HG03469 (cell line): ENCODE results near the gene RALGAPA1.

Experiments
- ATAC-seq: cut with Tn5 transposase; IDR thresholded peaks from one replicate; pipeline ENCODE4 v1.9.1; 2021; ENCODE audit warnings: mild to moderate bottlenecking, moderate library complexity, moderate number of reproducible peaks; ENCODE audit not compliant: unreplicated experiment

RALGAPA1 gene

DNA sequence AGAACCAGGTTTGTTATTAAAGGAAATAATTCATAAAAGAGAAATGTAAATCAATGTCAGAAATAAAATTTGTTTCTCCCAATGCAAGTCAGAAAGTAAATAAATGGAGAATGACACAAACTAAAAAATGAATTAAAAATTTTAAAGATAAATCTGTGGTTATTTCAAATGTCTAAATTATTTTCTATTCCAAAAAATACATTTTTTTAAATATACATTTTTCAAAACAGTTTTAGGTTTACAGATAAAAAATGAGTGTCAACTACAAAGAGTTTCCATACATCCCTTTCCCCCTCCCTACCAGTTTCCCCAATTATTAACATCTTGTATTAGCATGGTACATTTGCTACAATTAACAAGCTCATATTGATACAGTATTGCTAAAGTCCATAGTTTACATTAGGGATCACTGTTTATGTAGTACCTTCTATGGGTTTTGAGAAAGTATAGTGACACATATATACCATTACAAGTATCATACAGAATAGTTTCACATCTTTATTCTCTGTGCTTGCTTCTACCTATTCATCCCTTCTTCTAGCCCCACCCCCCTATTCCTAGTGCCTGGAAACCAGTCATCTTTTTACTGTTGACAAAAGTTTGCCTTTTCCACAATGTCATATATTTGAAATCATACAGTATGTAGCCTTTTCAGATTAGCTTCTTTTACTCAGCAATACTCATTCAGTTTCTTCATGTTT lies 104.2 kb downstream of the RALGAPA1 start:
- ATAC-seq, result no peak

DNA sequence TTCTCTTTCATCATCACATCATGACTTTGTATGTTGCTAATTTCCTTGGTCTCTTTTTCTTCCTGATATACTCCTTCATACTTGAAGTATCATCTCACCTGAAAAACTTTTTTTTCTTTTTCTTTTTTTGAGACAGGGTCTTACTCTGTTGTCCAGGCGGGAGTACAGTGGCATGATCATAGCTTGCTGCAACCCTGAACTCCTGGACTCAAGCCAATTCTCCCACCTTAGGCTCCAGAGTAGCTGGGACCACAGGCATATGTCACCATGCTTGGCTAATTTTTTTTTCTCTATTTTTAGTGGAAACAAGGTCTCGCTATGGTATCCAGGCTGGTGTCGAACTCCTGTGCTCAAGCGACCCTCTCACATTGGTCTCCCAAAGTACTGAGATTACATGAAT lies 107.6 kb downstream of the RALGAPA1 start:
- ATAC-seq, result no peak

GRCh38 chr14:35699791-35700444 lies 109.2 kb downstream of the RALGAPA1 start:
- no peak for ATAC-seq

DNA sequence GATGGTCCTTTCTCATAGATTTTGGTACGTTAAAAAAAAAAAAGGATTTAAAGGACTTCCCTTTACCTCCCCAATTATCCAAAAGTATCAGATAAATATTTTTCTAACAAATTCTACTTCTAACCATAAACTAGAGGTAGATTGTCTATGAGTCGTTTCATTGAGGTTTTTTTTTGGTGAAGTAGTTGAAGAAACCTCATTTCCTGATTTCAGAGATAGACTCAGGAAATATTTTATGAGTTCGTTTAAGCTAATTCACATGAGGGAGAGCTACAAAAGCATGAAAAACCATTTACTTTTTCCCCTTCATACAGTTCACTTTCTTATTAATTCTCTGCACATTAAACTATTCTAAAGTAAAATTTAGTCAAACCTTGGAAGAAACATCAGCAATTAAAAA lies 112.5 kb downstream of the RALGAPA1 start:
- ATAC-seq, result no peak

DNA sequence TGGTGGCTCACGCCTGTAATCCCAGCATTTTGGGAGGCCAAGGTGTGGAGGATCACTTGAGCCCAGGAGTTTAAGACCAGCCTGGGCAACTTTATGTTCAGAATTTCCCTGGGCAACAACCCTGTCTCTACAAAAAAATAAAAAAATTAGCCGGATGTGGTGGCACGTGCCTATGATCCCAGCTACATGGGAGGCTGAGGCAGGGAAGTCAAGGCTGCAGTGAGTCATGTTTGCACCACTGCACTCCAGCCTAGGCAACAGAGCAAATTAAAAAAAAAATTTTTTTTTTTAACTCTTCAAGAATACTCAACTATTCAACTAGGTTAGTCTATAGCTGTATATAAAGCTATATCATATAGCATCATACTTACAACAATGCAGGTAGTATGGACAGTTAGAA lies 113.0 kb downstream of the RALGAPA1 start:
- no peak for ATAC-seq

DNA sequence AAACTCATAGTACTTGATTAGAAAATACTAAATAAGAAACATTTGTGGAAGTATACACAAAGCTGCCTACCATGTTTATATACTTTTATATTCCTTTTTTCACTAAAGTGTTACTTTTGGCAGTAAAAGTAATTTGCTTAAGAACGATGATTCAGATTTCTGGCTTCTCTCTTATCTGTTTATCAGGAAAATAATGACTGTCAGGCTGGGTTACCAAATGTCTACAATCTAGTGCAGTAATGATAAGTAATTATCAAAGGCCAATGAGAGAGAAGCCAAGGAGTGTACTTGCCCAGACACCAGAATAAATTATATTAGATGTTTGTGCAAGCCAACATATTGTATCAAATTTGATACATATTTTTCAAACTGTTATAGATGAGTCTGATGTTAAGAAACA lies 113.4 kb downstream of the RALGAPA1 start:
- ATAC-seq, result no peak

GRCh38 chr14:35695072-35695471 lies 114.0 kb downstream of the RALGAPA1 start:
- no peak for ATAC-seq

- no peak for ATAC-seq
These were observed 120.1 kb downstream of the RALGAPA1 start for GRCh38 chr14:35689000-35689460.

DNA sequence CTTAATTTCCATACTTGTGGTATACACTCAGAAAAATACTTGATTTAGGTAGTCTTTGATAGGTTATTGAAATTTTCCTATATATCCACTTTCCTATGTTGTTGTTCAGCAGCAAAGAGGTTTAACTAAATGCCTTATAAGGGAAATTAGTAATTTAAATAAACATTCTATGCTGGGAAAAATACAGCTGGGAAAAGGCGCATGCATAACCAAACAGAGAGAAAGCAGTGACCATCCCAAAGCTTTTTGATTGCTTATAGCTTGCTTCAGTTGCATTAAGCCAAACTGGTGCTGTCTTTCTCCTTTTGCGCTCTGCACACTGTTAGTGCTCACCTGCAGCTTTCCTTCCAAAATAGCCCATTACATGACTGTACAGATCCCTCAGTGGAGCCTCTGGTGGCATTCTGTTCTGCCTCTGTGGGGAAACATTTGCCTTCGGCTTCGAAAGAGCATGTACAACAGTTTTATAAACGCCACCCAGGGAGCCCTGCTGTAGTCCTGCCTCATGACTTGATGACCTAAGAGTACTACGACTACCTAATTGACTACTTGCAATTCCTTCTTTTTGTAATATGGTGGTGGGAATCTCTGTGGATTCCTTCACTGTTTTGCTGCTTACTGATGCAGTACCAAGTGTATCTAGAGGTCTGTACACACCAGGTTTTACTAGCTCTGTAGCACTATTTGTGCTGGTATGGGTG lies 120.8 kb downstream of the RALGAPA1 start:
- ATAC-seq, result no peak

DNA sequence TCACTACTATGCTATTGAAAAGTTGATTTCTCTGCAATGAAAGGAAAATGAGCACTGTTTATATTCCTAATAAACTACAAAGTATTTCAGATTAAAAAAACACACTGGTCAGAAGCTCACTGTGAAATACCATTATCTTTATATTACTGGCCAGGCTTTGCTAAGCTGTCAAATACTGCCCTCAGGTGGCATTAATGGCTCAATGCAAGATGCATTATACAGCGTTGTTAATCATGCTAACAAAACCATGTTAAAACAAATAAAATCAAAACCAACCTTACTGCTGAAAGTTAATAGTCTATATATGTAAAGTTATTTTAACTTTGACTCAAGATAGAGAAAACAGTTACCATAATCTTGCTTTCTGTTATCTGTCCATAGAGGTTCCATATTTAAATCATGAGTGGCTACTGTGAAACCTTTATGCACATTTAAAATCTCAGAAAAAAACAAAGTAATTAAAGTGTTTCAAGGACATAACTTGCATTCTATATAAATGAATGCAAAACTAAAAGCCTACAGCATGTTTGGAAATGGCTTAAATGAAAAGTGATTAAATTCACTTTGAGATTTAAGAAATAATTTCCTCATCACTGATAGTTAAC lies 121.7 kb downstream of the RALGAPA1 start:
- ATAC-seq, result no peak

DNA sequence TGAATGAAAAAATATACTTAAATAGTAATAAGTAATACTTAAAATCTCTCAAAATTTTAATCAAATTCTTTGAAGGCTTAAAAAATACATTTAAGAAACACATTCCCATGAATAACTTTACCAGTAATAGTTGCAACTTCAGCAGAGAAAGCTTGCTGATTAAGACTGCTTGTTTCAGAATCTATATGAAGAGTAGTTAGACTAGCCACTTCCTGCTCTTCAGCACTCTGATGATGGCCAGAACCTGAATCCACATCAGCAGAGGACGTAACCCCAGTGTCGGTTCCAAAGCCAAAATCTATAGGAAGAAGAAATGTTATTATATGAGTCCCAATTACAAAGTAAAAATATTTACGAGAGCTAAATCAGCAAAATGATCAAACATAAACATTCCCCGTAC lies 125.4 kb downstream of the RALGAPA1 start:
- ATAC-seq, result peak; percentile 59

- ATAC-seq, result no peak
These were observed 126.3 kb downstream of the RALGAPA1 start for GRCh38 chr14:35682802-35683201.

DNA sequence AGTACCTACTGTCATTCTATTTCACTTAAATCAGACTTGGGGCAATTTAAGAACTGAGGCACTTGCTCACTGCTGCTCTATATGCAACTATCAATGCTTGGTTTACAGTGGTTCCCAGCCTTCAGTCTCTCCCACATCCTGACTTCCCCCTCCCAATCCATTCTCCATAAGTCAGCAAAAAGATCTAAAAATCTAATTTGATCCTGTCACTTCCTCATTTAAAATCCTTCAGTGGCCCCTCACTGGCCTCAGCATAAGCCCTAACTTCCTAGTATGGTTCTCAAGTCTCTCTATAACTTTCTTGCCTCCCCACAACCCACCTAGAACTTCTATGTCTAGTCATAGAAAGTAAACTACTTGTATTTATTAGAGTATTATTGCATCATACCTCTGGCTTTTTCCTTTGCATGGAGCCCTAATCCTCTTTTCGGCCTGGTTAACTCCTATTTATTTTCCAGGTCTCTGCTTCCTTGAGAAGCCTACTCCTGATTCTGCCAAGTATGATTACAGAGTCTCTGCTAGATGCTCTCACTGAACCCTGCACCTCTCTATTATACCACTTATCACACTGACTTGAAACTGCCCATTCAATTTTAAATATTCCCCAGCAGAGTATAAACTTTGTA lies 130.6 kb downstream of the RALGAPA1 start:
- no peak for ATAC-seq

DNA sequence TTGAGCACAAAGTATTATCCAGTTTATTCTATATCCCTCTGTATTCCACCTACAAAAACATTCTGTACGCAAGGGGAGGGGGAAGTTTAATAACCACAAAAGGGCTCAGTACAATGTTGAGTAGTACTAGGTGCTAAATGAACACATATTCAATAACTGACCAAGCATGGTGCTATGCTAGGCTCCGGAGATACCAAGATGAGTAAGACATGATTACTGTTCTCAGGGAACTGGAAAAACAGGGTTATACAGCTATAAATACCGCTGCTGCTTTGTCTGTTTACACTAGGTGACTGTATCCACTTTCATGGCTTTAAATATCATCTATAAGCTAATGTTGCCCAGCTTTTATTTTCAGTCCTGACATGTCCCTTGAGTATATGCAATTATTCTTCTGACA lies 139.3 kb downstream of the RALGAPA1 start:
- no peak for ATAC-seq

DNA sequence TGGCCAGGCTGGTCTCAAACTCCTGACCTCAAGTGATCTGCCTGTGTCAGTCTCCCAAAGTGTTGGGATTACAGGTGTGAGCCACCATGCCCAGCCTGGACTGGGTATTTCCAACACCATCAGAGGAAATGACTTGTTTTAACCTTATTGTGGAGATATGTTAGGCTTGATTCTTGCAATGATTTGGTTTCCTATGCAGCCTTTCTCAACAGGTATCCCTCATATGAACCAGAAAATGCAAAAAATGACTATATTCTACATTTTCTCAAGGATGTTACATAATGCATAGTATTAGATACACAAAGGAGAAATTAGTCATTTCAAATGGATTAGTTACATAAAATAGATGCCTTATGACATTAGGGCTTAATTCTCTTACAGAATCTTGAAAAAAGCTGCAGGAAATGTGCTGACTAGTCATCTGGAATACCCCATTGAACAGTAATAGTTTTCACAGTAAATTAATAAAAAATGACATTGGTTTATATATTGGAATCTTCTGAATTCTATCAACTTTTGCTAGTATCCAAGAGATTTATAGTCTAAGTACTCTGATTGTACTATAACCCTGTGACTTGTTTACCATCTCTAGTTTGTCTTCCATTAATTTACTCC lies 142.6 kb downstream of the RALGAPA1 start:
- ATAC-seq, result no peak

DNA sequence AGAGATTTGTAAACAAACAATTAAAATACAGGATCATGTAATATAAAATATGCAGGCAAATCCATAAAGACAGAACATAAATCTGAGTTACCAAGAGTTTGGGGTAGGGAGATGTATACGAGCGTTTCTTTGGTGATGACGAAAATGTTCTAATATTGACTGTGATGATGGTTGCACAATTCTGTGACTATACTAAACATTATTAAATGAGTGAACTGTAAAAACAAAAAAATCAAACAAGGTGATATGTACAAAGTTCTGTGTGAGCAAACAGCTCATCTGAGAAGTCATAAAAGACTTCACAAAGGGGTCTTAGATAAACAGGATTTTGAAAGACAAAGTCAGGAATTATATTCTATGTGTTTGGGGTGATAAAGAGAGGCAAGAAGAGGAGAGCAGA lies 147.2 kb downstream of the RALGAPA1 start:
- no peak for ATAC-seq

DNA sequence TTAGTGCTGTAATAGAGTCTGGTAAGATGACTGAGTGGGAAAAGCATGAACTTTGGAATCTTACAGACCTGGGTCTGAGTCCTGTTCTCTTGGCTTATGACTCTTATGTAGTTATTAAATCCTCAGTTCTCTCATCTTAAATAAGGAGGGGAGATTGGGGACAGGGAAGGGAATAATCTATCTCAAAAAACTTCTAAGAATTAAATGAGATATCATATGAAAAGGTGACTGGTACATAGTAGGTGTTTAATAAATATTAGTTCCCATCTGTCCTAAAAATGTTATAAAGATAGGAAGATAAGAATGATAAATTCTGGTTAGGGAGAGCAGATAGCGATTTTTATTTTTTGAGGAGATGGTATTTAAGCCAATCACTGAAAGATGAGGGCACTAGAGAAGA lies 156.1 kb downstream of the RALGAPA1 start:
- ATAC-seq, result no peak

GRCh38 chr14:35643513-35643912 lies 165.6 kb downstream of the RALGAPA1 start:
- no peak for ATAC-seq

DNA sequence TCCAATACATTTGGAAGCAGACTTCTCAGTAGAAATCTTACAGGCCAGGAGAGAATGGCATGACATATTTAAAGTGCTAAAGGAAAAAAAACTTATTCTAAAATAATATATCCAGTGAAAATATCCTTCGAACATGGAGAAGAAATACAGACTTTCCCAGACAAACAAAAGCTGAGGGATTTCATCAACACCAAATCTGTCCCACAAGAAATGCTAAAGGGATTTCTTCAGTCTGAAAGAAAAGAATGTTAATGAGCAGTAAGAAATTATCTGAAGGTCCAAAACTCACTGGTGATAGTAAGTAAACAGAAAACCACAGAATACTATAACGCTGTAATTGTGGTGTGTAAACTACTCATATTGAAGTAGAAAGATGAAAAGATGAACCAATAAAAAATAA lies 171.2 kb downstream of the RALGAPA1 start:
- no peak for ATAC-seq

DNA sequence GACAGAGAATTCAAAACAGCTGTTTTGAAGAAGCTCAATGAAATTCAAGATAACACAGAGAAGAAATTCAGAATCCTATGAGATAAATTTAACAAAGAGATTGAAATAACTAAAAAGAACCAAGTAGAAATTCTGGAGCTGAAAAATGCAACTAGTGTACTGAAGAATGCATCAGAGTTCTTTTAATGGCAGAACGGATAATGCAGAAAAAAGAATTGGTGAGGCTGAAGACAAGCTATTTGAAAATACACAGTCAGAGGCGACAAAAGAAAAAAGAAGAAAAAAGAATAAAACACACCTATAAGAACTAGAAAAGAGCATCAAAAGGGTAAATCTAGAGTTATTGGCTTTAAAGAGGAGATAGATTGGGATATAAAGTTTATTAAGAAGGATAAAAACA lies 171.8 kb downstream of the RALGAPA1 start:
- no peak for ATAC-seq

- ATAC-seq, result no peak
These were observed 176.4 kb downstream of the RALGAPA1 start for GRCh38 chr14:35632676-35633075.
